PC-9 (cell line): ENCODE results near the gene HEBP1.

Experiments
- EZH2 ChIP-seq: fragments of 200-600 bp; sonication (generic); IDR thresholded peaks from 2 replicates; pipeline ENCODE4 v1.8.0; 2017; ENCODE audit warnings: antibody characterized with exemption, low read depth
- TF ChIP-seq, protein P1 (sequence below): fragments of 200-600 bp; sonication (generic); conservative IDR thresholded peaks from 2 replicates; pipeline ENCODE4 v1.6.1; 2017; ENCODE audit warnings: mixed run types, antibody characterized with exemption, mild to moderate bottlenecking, moderate library complexity

GRCh38 chr12:13041224-13041623 lies 41.2 kb upstream of the HEBP1 start:
- TF ChIP-seq EZH2 = no peak
- TF ChIP-seq, protein P1, sequence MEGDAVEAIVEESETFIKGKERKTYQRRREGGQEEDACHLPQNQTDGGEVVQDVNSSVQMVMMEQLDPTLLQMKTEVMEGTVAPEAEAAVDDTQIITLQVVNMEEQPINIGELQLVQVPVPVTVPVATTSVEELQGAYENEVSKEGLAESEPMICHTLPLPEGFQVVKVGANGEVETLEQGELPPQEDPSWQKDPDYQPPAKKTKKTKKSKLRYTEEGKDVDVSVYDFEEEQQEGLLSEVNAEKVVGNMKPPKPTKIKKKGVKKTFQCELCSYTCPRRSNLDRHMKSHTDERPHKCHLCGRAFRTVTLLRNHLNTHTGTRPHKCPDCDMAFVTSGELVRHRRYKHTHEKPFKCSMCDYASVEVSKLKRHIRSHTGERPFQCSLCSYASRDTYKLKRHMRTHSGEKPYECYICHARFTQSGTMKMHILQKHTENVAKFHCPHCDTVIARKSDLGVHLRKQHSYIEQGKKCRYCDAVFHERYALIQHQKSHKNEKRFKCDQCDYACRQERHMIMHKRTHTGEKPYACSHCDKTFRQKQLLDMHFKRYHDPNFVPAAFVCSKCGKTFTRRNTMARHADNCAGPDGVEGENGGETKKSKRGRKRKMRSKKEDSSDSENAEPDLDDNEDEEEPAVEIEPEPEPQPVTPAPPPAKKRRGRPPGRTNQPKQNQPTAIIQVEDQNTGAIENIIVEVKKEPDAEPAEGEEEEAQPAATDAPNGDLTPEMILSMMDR = no peak
